OCI-LY3 (cell line): ENCODE results near the gene MARF1.
A peak's percentile ranks its signal among the peaks of the same experiment; 100 is the strongest.

Experiments used
- H2AFZ ChIP-seq: fragments of 200-600, 300-600 bp; shearing (Covaris generic); 2 replicates; pipeline ENCODE4 v1.6.0; 2014; ENCODE audit warnings: antibody characterized with exemption, low read depth, low read length
- H3K27ac ChIP-seq: fragments of 200-600, 300-600 bp; sonication (generic); 2 replicates; pipeline ENCODE4 v1.5.1; 2014; ENCODE audit warnings: mild to moderate bottlenecking, low read length, moderate library complexity, mixed read lengths
- H3K27me3 ChIP-seq: fragments of 200-600, 300-600 bp; sonication (generic); 2 replicates; pipeline ENCODE4 v1.6.1; 2014; ENCODE audit warnings: low read depth, low read length, mixed read lengths
- H3K36me3 ChIP-seq: fragments of 200-600, 300-600 bp; sonication (generic); replicated peaks from 2 replicates; pipeline ENCODE3; 2014; ENCODE audit warnings: low read depth, low read length, mixed read lengths
- H3K4me1 ChIP-seq: fragments of 300-600, 200-600 bp; sonication (generic); 2 replicates; pipeline ENCODE4 v1.6.1; 2014; ENCODE audit warnings: low read length, mixed read lengths
- H3K4me2 ChIP-seq: fragments of 200-600, 300-600 bp; sonication (generic); 2 replicates; pipeline ENCODE4 v1.6.1; 2014; ENCODE audit warnings: low read length, mixed read lengths
- H3K4me3 ChIP-seq: fragments of 300-600, 200-600 bp; sonication (generic); 2 replicates; pipeline ENCODE4 v1.5.1; 2014; ENCODE audit warnings: antibody characterized with exemption, mild to moderate bottlenecking, low read length, moderate library complexity
- H3K79me2 ChIP-seq: fragments of 300-600, 200-600 bp; shearing (Covaris generic); 2 replicates; pipeline ENCODE4 v1.6.1; 2014; ENCODE audit warnings: mild to moderate bottlenecking, low read length, mixed read lengths
- H3K9ac ChIP-seq: fragments of 300-600, 200-600 bp; shearing (Covaris generic); 2 replicates; pipeline ENCODE4 v1.6.0; 2014; ENCODE audit warnings: mild to moderate bottlenecking, low read length, moderate library complexity
- H3K9me3 ChIP-seq: fragments of 200-600, 300-600 bp; shearing (Covaris generic); 2 replicates; pipeline ENCODE4 v1.6.1; 2014; ENCODE audit warnings: low read length, mixed read lengths; ENCODE audit not compliant: insufficient read depth
- H4K20me1 ChIP-seq: fragments of 200-600, 300-600 bp; sonication (generic); 2 replicates; pipeline ENCODE4 v1.6.1; 2016; ENCODE audit warnings: low read length, mixed read lengths; ENCODE audit not compliant: insufficient read depth
- EZH2phosphoT487 ChIP-seq: fragments of 200-600 bp; shearing (Covaris generic); IDR thresholded peaks from 2 replicates; pipeline ENCODE4 v1.6.1; 2018; ENCODE audit warnings: antibody characterized with exemption, mixed run types, low read depth
- TF ChIP-seq, protein P1 (sequence below): fragments of 200-600, 300-600 bp; sonication (generic); IDR thresholded peaks from 2 replicates; pipeline ENCODE4 v1.5.1; 2014; ENCODE audit warnings: antibody characterized with exemption, low read length, low read depth

Gene MARF1

DNA sequence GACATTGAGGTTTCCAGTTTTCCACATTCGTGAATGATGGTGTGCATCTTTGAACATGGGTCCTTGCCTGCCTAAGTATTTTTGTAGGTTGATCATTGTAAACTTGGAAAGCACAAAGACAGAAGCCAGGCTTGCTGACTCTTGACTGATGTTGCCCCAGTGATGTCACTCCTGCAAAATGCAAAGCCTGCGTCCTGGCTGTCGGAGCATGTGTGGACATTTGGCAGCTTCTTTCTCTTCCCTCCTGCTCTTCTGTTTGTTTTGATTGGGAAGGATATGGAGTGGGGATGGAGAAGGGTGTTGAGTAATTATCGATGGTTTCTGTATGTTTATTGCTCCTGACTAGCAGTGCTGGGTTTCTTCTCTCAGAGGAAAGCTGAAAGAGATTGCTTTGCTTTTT is 10.3 kb upstream of the MARF1 start:
- Histone ChIP-seq H3K27me3 (no peaks in the 10 kb centered on the region), H3K4me1 (peaks cover 22% of the 10 kb centered on the region; the same call in 1 of the 2 replicates), H3K9me3 (no peaks in the 10 kb centered on the region), H3K4me2 (no peak overlapping the region), H3K79me2 (peaks cover 83% of the 10 kb centered on the region), H2AFZ (no peak overlapping the region), H3K9ac (no peak overlapping the region), H3K36me3 (peaks cover 32% of the 10 kb centered on the region), H3K27ac (no peak overlapping the region), H4K20me1 (peaks cover 50% of the 10 kb centered on the region), H3K4me3 (no peak overlapping the region)
- TF ChIP-seq, protein P1, sequence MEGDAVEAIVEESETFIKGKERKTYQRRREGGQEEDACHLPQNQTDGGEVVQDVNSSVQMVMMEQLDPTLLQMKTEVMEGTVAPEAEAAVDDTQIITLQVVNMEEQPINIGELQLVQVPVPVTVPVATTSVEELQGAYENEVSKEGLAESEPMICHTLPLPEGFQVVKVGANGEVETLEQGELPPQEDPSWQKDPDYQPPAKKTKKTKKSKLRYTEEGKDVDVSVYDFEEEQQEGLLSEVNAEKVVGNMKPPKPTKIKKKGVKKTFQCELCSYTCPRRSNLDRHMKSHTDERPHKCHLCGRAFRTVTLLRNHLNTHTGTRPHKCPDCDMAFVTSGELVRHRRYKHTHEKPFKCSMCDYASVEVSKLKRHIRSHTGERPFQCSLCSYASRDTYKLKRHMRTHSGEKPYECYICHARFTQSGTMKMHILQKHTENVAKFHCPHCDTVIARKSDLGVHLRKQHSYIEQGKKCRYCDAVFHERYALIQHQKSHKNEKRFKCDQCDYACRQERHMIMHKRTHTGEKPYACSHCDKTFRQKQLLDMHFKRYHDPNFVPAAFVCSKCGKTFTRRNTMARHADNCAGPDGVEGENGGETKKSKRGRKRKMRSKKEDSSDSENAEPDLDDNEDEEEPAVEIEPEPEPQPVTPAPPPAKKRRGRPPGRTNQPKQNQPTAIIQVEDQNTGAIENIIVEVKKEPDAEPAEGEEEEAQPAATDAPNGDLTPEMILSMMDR, result no peak
- TF ChIP-seq EZH2phosphoT487, result no peak

DNA sequence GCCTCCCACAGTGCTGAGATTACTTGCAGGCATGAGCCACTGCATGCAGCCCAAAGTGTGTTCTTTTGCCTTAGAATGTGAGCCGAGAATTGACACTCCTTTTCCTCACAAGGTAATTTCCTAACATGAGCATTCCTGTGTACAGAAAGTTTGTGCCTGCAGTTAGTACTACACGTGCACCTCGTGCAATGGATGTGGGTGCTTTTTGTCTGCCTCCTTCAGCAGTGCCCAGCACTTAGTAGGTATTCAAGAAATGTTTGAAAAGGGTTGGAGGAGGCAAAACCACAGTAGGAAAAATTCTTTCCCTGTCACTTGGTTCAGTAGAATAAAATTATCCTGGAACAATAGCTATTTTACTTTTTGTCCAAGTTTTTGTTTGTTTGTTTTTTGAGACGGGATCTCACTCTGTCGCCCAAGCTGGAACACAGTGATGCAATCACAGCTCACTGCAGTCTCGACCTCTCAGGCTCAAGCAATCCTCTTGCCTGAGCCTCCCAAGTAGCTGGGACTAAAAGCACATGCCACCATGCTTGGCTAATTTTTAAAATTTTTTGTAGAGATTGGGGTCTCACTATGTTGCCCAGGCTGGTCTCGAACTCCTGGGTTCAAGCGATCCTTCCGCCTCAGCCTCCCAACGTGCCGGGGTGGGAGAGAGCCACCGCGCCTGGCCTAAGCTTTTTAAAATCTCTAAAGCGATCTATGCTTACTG is 9.5 kb upstream of the MARF1 start:
- Histone ChIP-seq H3K79me2 (peaks cover 75% of the 10 kb centered on the region), H3K4me3 (no peak overlapping the region), H3K36me3 (peaks cover 27% of the 10 kb centered on the region), H3K27ac (no peak overlapping the region), H2AFZ (no peak overlapping the region), H3K27me3 (no peaks in the 10 kb centered on the region), H4K20me1 (peaks cover 42% of the 10 kb centered on the region), H3K4me2 (no peak overlapping the region), H3K4me1 (peaks cover 21% of the 10 kb centered on the region), H3K9ac (no peak overlapping the region), H3K9me3 (no peaks in the 10 kb centered on the region)
- TF ChIP-seq, protein P1, result no peak
- TF ChIP-seq EZH2phosphoT487, result no peak

DNA sequence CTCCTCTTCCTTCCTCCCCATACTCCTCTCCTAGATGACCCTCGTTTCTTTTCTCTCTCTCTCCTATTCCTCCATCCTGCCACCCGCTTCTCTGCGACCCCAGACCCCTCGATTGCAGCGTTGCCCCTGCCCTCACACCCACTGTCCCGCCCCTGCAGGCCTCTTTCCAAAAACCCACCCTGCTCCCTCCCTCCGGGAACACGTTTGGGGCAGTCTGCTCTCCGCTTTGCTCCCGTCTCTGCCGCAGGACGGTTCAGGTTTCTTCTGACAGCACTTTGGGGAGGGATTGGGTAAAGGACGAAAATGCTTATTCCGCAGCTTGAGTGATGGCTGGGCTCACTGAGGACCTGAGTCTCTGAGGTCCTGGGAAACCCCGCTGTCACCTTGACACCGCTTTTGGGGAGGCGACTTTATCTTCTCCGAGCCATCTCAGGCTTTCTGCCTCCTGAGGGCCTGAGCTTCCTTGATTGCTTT is 7.8 kb upstream of the MARF1 start:
- H3K9me3 ChIP-seq, result no peaks in the 10 kb centered on the region
- peaks cover 33% of the 10 kb centered on the region for H4K20me1 ChIP-seq
- peak overlapping the region; percentile 92 for H3K9ac ChIP-seq
- TF ChIP-seq EZH2phosphoT487, result no peak
- TF ChIP-seq, protein P1, result no peak
- no peak overlapping the region for H2AFZ ChIP-seq
- H3K27ac ChIP-seq, result peak overlapping the region; percentile 69
- peak overlapping the region; percentile 96 for H3K4me3 ChIP-seq
- H3K79me2 ChIP-seq, result peaks cover 60% of the 10 kb centered on the region
- H3K27me3 ChIP-seq, result no peaks in the 10 kb centered on the region
- H3K4me2 ChIP-seq, result peak overlapping the region; percentile 83
- peaks cover 25% of the 10 kb centered on the region for H3K36me3 ChIP-seq
- H3K4me1 ChIP-seq, result peaks cover 38% of the 10 kb centered on the region

DNA sequence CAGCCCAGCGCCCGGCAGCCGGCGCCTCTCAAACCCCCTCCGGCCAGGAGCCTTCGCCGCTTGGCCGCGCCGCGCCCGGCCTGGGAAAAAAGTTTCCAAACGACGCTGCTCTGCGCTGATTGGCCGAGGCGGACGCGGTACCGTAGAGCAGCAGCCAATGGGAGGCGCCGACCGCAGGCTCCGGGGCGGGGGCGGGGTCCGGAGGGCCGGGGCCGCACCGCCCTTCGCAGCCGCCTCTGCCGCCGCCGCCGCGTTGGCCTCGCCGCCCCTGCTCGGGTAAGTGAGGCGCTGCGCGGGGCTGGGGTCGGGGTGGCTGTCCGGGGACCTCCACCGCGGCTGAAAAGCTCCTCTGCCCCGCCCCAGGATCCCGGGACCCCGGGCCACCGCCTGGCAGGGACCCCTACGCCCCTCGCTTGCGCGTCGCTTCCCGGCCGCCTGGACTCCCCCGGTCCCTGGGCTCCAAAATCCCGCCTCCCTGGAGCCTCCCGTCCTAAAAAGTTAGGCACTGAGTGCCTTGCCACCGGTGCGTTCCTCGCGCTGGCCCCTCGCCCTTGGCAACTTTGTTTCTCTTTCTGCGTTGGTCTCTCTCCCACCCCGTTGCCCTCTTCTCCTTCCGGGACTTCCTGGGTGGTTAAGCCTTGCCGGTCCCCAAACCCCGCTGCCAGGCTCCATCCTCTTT is 7.2 kb upstream of the MARF1 start, which contains the start of gene NDE1:
Gene NDE1, plus strand, starts transcription at position 227 of the 679 bp plus-strand sequence. CDS start 14,534 bp downstream, outside the sequence.
- Histone ChIP-seq H3K36me3 (peaks cover 24% of the 10 kb centered on the region), H2AFZ (peak within 1 kb of the TSS; percentile 89; the same call in 1 of the 2 replicates), H4K20me1 (peaks cover 31% of the 10 kb centered on the region), H3K79me2 (peaks cover 57% of the 10 kb centered on the region), H3K4me3 (peak within 1 kb of the TSS; percentile 96), H3K4me1 (peaks cover 44% of the 10 kb centered on the region), H3K9ac (peak within 1 kb of the TSS; percentile 92), H3K27ac (peak within 1 kb of the TSS; percentile 69), H3K9me3 (no peaks in the 10 kb centered on the region), H3K27me3 (no peaks in the 10 kb centered on the region), H3K4me2 (peak within 1 kb of the TSS; percentile 92)
- no peak for TF ChIP-seq EZH2phosphoT487
- TF ChIP-seq, protein P1, result no peak
